GM12801 (cell line): Measurements from ENCODE around the gene LETM1.

ENCODE experiments used
- TF ChIP-seq, protein P1 (sequence below): IDR thresholded peaks from one replicate; pipeline ENCODE4 v1.5.1; 2011; ENCODE audit warnings: control low read depth; ENCODE audit not compliant: insufficient read length; ENCODE audit errors: extremely low read depth

Gene LETM1

DNA sequence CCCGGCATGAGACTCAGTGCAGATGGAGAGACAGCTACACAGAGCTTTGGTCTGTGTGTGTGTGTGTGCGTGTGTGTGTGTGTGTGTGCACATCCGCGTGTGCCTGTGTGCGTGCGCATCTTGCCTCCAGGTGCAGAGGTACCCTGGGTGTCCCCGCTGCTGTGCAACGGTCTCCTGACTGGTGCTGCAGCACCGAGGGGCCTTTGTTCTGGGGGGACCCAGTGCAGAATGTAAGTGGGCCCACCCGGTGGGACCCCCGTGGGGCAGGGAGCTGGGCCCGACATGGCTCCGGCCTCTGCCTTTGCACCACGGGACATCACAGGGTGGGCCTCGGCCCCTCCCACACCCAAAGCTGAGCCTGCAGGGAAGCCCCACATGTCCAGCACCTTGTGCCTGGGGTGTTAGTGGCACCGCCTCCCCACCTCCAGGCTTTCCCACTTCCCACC lies 48.6 kb downstream of the LETM1 start:
- TF ChIP-seq, protein P1, sequence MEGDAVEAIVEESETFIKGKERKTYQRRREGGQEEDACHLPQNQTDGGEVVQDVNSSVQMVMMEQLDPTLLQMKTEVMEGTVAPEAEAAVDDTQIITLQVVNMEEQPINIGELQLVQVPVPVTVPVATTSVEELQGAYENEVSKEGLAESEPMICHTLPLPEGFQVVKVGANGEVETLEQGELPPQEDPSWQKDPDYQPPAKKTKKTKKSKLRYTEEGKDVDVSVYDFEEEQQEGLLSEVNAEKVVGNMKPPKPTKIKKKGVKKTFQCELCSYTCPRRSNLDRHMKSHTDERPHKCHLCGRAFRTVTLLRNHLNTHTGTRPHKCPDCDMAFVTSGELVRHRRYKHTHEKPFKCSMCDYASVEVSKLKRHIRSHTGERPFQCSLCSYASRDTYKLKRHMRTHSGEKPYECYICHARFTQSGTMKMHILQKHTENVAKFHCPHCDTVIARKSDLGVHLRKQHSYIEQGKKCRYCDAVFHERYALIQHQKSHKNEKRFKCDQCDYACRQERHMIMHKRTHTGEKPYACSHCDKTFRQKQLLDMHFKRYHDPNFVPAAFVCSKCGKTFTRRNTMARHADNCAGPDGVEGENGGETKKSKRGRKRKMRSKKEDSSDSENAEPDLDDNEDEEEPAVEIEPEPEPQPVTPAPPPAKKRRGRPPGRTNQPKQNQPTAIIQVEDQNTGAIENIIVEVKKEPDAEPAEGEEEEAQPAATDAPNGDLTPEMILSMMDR = no peak

DNA sequence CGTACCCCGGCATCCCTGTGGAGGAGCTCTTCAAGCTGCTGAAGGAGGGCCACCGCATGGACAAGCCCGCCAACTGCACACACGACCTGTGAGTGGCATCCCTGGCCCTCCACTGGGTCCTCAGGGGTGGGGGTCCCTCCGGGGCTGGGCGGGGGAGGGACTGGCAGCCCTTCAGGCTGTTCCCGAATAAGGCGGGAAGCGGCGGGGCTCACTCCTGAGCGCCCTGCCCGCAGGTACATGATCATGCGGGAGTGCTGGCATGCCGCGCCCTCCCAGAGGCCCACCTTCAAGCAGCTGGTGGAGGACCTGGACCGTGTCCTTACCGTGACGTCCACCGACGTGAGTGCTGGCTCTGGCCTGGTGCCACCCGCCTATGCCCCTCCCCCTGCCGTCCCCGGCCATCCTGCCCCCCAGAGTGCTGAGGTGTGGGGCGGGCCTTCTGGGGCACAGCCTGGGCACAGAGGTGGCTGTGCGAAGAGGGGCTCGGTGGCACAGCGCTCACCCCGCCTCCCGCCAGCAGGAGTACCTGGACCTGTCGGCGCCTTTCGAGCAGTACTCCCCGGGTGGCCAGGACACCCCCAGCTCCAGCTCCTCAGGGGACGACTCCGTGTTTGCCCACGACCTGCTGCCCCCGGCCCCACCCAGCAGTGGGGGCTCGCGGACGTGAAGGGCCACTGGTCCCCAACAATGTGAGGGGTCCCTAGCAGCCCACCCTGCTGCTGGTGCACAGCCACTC lies 49.2 kb downstream of the LETM1 start:
- TF ChIP-seq, protein P1 = no peak

DNA sequence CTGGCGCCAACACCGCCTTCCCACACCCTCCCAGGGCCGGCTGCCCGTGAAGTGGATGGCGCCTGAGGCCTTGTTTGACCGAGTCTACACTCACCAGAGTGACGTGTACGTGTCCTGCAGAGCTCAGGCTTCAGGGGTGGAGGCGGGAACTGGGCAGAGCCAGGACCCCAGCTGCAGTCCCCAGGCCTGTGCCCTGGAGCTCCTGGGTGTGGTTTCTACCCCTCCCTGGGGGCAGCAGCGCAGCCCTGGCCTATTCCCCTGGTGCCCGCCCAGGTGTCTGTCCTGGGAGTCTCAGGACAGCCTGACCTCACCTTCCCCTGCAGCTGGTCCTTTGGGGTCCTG lies 49.8 kb downstream of the LETM1 start:
- TF ChIP-seq, protein P1 = no peak

DNA sequence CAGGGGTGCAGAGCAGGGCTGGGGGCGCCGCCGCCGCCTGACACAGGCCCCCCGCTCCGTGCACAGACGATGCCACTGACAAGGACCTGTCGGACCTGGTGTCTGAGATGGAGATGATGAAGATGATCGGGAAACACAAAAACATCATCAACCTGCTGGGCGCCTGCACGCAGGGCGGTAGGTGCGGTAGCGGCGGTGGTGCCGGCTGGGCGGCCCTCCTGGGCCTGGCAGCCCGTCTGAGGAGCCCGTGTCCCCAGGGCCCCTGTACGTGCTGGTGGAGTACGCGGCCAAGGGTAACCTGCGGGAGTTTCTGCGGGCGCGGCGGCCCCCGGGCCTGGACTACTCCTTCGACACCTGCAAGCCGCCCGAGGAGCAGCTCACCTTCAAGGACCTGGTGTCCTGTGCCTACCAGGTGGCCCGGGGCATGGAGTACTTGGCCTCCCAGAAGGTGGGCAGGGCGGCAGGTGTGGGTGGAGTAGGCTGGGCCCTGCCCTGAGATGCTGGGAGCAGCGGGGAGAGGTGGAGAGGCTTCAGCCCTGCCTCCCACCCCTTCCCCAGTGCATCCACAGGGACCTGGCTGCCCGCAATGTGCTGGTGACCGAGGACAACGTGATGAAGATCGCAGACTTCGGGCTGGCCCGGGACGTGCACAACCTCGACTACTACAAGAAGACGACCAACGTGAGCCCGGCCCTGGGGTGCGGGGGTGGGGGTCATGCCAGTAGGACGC lies 50.3 kb downstream of the LETM1 start:
- TF ChIP-seq, protein P1 = no peak

DNA sequence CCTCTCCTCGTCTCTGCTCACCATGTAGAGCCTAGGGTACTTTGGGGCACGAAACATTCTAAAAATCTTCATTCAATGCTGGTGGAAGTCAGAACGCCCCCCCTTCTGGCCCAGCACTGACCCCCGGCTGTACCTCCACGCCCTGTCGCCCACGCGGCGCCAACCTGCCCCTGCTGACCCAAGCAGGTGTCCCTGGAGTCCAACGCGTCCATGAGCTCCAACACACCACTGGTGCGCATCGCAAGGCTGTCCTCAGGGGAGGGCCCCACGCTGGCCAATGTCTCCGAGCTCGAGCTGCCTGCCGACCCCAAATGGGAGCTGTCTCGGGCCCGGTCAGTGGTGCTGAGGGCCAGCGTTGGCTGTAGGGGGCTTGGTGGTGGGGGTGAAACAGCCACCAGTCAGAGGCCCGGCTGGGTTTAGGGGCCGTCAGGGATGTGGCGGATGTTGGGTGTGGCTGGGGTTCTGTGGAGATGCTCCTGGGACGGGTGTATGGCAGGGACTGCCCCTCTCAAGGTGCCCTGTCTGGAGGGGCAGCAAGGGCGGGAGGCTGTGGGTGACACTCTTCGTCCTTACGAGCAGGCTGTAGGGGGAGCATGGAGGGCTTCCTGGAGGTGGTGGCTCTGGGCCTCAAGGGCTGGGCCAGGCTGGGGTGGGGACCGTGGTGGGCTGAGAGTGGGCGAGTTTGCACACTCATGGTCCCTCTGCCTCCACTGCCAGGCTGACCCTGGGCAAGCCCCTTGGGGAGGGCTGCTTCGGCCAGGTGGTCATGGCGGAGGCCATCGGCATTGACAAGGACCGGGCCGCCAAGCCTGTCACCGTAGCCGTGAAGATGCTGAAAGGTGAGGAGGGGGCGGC lies 51.1 kb downstream of the LETM1 start:
- TF ChIP-seq, protein P1 = no peak

DNA sequence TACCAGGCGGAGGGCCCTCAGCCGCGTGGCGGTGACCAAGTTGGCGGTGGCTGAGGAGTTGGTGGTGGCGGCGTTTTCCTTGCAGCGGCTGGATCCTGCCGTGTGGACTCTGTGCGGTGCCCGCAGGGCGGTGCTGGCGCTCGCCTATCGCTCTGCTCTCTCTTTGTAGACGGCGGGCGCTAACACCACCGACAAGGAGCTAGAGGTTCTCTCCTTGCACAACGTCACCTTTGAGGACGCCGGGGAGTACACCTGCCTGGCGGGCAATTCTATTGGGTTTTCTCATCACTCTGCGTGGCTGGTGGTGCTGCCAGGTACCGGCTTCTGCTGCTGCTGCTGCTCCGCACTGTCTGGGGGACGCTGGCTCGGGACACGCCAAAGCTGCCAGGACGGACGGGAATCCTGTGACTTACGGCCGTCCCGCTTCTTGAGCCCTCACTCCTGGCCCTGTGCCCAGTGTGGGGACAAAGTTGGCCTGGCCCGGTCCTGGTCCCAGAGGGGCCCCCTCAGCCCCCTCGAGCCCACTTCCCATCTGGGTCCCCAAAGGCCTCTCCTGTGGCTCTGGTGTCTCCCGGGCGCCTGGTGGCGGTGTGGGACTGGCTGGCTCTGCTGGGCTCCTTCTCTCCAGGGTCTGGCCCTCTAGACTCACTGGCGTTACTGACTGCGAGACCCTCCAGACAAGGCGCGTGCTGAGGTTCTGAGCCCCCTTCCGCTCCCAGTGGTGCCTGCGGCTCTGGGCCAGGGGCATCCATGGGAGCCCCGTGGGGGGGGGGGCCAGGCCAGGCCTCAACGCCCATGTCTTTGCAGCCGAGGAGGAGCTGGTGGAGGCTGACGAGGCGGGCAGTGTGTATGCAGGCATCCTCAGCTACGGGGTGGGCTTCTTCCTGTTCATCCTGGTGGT lies 52.2 kb downstream of the LETM1 start:
- TF ChIP-seq, protein P1 = no peak
